ENCODE data around the gene PDLIM5. TPM values are rescaled to one million over a fixed set of nuclear protein-coding genes. Genes with fewer than 3 reads are reported as not detected.

Gene PDLIM5
- total RNA-seq, 8 experiments from 2014 or later: 11.9 to 71.2 (median 30.5) TPM

DNA sequence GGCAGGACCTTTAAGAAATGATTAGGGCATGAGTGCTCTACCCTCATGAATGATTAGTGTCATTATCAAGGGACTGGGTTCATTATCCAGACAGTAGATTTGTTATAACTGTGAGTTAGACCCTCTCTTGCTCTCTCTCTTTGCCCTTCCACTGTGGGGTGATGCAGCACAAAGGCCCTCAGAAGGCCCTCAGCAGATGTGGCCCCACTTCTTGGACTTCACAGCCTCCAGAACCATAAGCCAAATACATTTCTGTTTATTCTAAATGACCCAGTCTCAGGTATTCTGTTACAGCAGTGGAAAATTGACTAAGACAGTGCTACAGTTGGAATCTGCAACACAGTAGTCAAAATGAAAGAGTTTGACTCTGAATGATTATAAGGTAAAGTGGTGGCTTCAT is 17.2 kb upstream of the PDLIM5 start:
- in situ Hi-C loops (cut with MboI; ENCODE audit: low pct_unique_long_range_greater_than_20kb in 2 of 9, low sequenced_read_pairs in 9 of 9, unreplicated experiment in 9 of 9): loop anchor here in 1 of 9 experiments (25.0 kb wide), 1 partner anchor 153 kb away; no protein-coding TSS in a partner anchor
- no peak for ATAC-seq (replicated peaks in 6 of 8)
- H3K4me1 ChIP-seq (replicated peaks in 1 of 2): no peaks in the 10 kb centered on the region
- H3K4me3 ChIP-seq: no peak overlapping the region
- no peak overlapping the region for H3K27ac ChIP-seq

DNA sequence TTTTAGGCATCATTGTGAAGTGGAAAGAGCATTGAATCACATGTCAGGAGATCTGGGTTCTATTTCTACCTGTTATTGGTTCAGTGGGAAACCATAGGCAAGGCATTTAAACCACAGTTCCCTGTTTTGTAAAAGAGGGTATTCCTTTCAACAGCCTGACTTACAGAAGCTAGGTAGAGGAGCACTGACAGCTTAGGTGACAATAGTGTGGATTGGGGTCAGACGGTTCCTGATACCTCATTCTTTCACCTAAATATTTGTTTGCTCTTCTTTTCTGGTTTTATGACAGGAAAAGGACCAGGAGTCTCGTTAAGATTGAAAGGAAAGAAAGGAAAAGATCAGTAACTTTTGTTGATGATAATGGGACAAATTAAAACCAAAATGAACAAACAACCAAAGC is 15.9 kb upstream of the PDLIM5 start:
- Histone ChIP-seq H3K4me1 (replicated peaks in 1 of 2) (no peaks in the 10 kb centered on the region), H3K4me3 (no peak overlapping the region), H3K27ac (no peak overlapping the region)
- ATAC-seq (replicated peaks in 6 of 8): no peak
- WGBS, 10 experiments: 0 to 88% (median 43%) methylated on average over 1 to 2 of the region's 2 CpGs; no CpG with 5 or more reads in 1 of the 10 experiments
- in situ Hi-C loops (cut with MboI; ENCODE audit: low pct_unique_long_range_greater_than_20kb in 2 of 9, low sequenced_read_pairs in 9 of 9, unreplicated experiment in 9 of 9): loop anchor here in 1 of 9 experiments (25.0 kb wide), 1 partner anchor 151 kb away; no protein-coding TSS in a partner anchor

DNA sequence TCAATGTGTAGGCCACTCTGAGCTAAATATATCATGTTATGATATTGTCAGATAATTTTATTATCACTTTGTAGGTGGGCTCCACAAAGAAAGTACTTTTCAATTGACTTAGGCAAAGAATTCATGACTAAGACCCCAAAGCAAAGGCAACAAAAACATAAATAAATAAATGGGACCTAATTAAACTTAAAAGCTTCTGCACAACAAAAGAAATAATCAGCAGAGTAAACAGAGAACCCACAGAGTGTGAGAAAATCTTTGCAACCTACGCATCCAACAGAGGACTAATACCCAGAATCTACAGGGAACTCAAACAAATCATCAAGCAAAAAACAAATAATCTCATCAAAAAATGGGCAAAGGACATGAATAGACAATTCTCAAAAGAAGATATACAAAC is 15.2 kb upstream of the PDLIM5 start:
- no peak for ATAC-seq (replicated peaks in 6 of 8)
- in situ Hi-C loops (cut with MboI; ENCODE audit: low pct_unique_long_range_greater_than_20kb in 2 of 9, low sequenced_read_pairs in 9 of 9, unreplicated experiment in 9 of 9): loop anchor here in 1 of 9 experiments (25.0 kb wide), 1 partner anchor 151 kb away; no protein-coding TSS in a partner anchor
- H3K4me1 ChIP-seq (replicated peaks in 1 of 2): no peaks in the 10 kb centered on the region
- 71 to 100% (median 90%) methylated on average over 1 of the region's 1 CpG; no CpG with 5 or more reads in 2 of the 10 experiments for WGBS, 10 experiments
- H3K27ac ChIP-seq: no peak overlapping the region
- no peak overlapping the region for H3K4me3 ChIP-seq

DNA sequence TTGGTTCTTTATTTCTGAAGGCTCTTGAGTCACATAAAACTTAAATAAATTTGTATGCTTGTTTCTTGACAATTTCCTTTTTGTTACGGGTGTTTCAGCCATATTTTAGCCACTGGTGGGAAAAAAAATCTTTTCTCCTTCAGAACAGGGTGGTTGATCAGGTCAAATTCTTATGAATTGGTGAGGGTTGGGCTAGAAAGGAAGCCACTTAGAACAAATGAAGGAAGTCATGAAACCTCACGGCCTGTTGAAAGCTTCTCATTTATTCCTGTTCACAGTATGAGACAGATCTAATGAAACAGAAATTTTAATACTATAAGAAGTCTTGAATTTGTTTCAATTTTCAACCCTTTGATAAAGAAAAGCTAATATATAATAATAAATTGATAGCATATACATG is 12.1 kb upstream of the PDLIM5 start:
- WGBS, 10 experiments: 75 to 100% (median 87%) methylated on average over 1 to 2 of the region's 2 CpGs

DNA sequence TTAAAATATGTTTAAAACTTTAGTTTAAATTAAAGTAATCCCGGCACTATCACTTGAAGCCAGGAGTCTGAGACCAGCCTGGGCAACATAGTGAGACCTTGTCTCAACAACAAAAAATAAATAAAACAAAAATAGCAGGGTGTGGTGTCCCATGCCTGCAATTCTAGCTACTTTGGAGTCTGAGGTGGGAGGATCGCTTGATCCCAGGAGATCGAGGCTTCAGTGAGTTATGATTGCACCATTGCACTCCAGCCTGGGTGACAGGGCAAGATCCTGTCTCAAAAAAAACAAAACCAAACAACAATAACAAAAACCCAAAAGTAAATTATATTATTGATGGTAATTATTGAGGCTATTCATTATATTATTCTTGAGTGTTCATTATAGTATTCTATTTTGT is 9.9 kb upstream of the PDLIM5 start:
- WGBS, 10 experiments: 41 to 100% (median 86%) methylated on average over 1 to 3 of the region's 3 CpGs; no CpG with 5 or more reads in 1 of the 10 experiments

More for the DNA sequence above, 12.1 kb upstream of the PDLIM5 start:
- Histone ChIP-seq H3K4me3 (no peak overlapping the region), H3K27ac (no peak overlapping the region), H3K4me1 (replicated peaks in 1 of 2) (no peaks in the 10 kb centered on the region)
- no peak for ATAC-seq (replicated peaks in 6 of 8)
- in situ Hi-C loops (cut with MboI; ENCODE audit: low pct_unique_long_range_greater_than_20kb in 2 of 9, low sequenced_read_pairs in 9 of 9, unreplicated experiment in 9 of 9): loop anchor here in 1 of 9 experiments (25.0 kb wide), 1 partner anchor 148 kb away; no protein-coding TSS in a partner anchor

DNA sequence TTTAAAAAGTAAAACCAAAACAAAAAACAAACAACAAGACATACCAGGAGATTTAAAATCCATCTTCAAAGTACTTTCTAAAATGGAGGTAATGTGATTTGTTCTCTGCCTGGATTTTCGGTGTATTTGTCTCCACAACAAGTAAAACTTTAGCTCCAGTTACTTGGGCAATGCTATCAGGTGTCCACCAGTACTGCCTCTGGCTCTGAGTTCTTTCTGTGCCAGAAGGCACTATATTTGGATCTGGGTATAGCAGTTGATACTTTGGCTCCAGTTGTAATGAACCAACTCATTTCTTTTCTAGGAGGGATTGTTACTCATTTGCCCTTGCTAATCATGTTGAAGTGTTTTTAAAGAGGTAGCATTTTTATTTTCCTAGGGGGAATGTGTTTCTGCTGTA is 9.5 kb upstream of the PDLIM5 start:
- in situ Hi-C loops (cut with MboI; ENCODE audit: low pct_unique_long_range_greater_than_20kb in 2 of 9, low sequenced_read_pairs in 9 of 9, unreplicated experiment in 9 of 9): loop anchor here in 1 of 9 experiments (25.0 kb wide), 1 partner anchor 145 kb away; no protein-coding TSS in a partner anchor
- no peak for ATAC-seq (replicated peaks in 6 of 8)
- 70 to 100% (median 91%) methylated on average over 1 of the region's 1 CpG; no CpG with 5 or more reads in 4 of the 10 experiments for WGBS, 10 experiments
- Histone ChIP-seq H3K4me1 (replicated peaks in 1 of 2) (no peaks in the 10 kb centered on the region), H3K27ac (no peak overlapping the region), H3K4me3 (no peak overlapping the region)

More for the DNA sequence above, 9.9 kb upstream of the PDLIM5 start:
- ATAC-seq (replicated peaks in 6 of 8): no peak
- no peaks in the 10 kb centered on the region for H3K4me1 ChIP-seq (replicated peaks in 1 of 2)
- no peak overlapping the region for H3K4me3 ChIP-seq
- in situ Hi-C loops (cut with MboI; ENCODE audit: low pct_unique_long_range_greater_than_20kb in 2 of 9, low sequenced_read_pairs in 9 of 9, unreplicated experiment in 9 of 9): loop anchor here in 1 of 9 experiments (25.0 kb wide), 1 partner anchor 145 kb away; no protein-coding TSS in a partner anchor
- no peak overlapping the region for H3K27ac ChIP-seq

DNA sequence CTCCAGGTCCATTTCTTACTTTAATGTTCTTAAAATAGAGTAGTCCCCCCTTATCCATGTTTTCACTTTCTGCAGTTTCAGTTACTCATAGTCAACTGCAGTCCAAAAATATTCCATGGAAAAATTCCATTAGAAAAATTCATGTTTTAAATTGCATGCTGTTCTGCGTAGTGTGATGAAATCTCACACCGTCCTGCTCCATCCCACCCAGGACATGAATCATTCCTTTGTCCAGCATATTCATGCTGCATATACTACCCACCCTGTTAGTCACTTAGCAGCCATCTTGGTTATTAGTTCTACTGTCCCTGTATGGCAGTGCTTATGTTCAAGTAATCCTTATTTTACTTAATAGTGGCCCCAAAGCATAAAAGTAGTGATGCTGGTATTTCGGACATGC is 5.4 kb upstream of the PDLIM5 start:
- in situ Hi-C loops (cut with MboI; ENCODE audit: low pct_unique_long_range_greater_than_20kb in 2 of 9, low sequenced_read_pairs in 9 of 9, unreplicated experiment in 9 of 9): loop anchor here in 1 of 9 experiments (25.0 kb wide), 1 partner anchor 141 kb away; no protein-coding TSS in a partner anchor
- Histone ChIP-seq H3K27ac (no peak overlapping the region), H3K4me1 (replicated peaks in 1 of 2) (peaks cover 0 to 2% of the 10 kb centered on the region in 2 donors), H3K4me3 (no peak overlapping the region)
- ATAC-seq (replicated peaks in 6 of 8): peak in 4 of 8 experiments; percentile 18 to 98 (median 96)
- 0 to 100% (median 84%) methylated on average over 1 to 3 of the region's 3 CpGs for WGBS, 10 experiments

DNA sequence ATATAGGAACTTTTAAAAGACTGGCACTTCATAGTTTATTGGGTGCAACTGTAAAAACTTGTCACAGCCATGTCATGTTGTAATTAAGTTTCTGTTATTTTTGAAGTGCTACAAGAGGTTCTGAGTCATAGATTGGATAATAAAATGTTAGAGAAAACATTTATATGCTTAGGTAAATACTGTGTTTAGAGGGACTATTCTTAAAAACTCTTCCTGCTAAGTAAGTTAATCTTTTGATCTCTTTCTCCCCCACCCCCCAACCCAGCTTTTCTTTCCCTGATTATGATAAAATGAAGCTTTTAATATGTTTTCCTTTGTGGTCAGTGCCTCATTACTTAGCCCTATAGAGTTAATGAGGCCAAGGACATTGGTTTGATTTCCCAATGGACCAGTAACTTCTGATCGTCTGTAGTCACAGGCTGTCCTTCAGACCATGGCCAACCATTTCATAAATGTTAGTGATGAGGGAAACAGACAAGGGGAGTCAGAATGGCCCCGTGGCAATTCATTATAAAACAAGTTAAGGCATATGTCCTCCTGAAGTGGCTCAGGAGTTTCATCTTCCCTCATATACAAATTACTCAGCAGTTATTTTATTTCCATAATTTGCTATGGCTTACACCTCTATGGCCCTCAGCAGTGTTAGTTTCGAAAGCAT is 3.9 kb upstream of the PDLIM5 start:
- Histone ChIP-seq H3K4me1 (replicated peaks in 1 of 2) (peaks cover 0 to 4% of the 10 kb centered on the region in 2 donors), H3K4me3 (no peak overlapping the region), H3K27ac (no peak overlapping the region)
- in situ Hi-C loops (cut with MboI; ENCODE audit: low pct_unique_long_range_greater_than_20kb in 2 of 9, low sequenced_read_pairs in 9 of 9, unreplicated experiment in 9 of 9): loop anchor here in 1 of 9 experiments (25.0 kb wide), 1 partner anchor 139 kb away; no protein-coding TSS in a partner anchor
- ATAC-seq (replicated peaks in 6 of 8): no peak
- 50 to 100% (median 63%) methylated on average over 1 to 3 of the region's 3 CpGs; no CpG with 5 or more reads in 2 of the 10 experiments for WGBS, 10 experiments

DNA sequence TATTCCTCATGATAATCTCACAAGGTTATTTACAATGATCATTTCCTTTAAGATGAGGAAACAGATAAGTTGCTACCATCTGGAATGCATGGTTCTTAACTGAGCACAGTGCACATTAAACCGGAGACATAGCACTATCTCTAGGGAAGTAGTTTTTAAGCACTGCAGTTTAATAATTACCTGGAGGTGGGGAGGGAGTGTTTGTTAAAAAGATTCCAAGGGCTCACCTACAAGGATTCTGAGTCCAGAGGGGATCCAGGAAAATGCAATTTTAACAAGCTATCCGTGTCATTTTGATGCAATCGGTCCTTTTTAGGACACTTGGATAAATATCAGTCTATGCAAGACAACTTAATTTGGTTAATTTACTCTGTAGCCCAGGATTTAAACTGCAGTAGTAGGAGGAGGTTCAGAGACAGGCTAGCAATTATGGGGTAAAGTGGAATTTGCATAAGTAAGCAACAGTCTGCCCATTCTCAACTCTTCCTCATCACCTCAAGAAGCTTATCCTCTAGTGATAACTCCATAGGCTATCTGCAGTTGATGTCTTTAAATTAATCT is 2.8 kb upstream of the PDLIM5 start:
- in situ Hi-C loops (cut with MboI; ENCODE audit: low pct_unique_long_range_greater_than_20kb in 2 of 9, low sequenced_read_pairs in 9 of 9, unreplicated experiment in 9 of 9): loop anchor here in 1 of 9 experiments (25.0 kb wide), 1 partner anchor 138 kb away; no protein-coding TSS in a partner anchor
- Histone ChIP-seq H3K27ac (no peak overlapping the region), H3K4me3 (no peak overlapping the region), H3K4me1 (replicated peaks in 1 of 2) (peaks cover 8 to 10% of the 10 kb centered on the region in 2 donors)
- no peak for ATAC-seq (replicated peaks in 6 of 8)
- WGBS, 10 experiments: 79 to 100% (median 94%) methylated on average over 1 to 3 of the region's 3 CpGs; no CpG with 5 or more reads in 1 of the 10 experiments

DNA sequence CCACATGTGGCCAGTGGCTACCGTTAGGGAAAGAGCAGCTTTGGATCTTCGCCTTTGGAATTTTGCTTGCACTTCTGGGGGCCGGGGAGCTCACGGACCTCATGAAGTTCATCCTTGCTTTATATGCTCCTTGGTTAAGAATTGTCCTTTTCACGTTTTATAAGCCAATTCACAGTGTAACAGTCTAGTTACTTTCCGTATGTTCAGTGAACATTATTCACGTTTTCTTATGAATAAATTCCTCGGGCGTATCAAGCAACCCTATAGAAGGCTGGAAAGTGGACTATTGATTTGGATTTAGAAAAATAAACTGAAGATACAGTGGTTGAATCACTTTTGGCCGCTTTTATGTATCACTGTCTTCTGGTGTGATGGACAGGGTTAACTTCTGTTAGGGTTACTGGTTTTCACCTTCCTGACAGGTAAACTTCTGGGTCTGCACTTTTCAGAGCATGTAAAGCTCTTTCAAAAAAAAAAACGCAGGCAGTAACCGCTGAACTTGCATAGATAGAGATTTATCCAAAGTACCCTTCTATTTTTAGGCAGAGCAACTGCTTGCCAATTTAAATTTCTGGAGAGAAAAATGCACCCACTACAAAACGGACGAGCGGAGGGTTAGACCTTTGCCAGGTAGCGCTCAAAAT is 569 bp upstream of the PDLIM5 start:
- in situ Hi-C loops (cut with MboI; ENCODE audit: low pct_unique_long_range_greater_than_20kb in 2 of 9, low sequenced_read_pairs in 9 of 9, unreplicated experiment in 9 of 9): no loop called here
- 0 to 62% (median 20%) methylated on average over 3 to 12 of the region's 16 CpGs for WGBS, 10 experiments
- ATAC-seq (replicated peaks in 6 of 8): peak in 2 of 8 experiments; percentile 0
- Histone ChIP-seq H3K4me1 (replicated peaks in 1 of 2) (peaks cover 8 to 14% of the 10 kb centered on the region in 2 donors), H3K27ac (no peak overlapping the region), H3K4me3 (peak overlapping the region; percentile 58 to 99 (median 87))

DNA sequence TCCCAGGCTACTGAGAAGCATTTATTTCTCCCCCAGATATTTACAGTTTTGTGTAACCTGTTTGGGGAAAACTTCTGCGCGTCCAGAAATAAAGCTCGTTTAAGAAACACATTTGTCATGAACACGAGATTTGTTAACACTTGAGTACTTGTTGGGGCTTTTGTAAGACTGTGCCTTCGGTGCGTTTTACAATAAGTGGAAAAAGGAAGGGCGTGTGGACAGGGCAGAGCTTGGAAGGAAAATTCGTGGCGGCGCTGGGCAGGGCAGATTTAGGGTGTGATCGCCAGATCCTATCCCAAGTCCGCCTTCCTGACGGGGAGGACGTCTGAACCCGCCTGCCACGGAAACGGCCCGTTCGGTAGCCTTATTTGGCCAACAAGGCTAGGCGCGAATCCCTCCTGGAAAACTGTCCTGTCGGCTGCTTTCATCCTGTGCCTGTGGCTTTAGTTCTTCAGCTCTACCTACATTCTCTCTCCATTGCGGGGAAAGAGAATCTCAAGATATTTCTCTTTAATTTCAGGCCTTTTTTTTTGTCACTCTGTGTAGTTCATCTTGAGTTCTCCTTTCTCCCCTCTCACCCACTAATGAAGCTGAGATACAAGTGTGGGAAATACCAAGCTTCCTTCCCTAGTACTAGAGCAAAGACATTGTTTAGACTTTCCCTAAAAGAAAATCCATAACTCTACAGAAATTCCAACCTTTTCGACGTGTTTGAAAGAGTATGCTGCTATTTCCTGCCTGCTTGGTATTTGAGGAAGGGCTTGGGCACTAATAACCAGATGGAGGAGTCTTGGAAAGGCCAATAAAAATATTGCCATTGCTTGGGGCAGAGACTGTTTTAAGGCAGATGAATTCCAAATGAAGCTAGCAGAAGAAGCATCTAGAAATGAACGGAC is 982 bp downstream of the PDLIM5 start:
- in situ Hi-C loops (cut with MboI; ENCODE audit: low pct_unique_long_range_greater_than_20kb in 2 of 9, low sequenced_read_pairs in 9 of 9, unreplicated experiment in 9 of 9): no loop called here
- WGBS, 10 experiments: 0 to 5% (median 1%) methylated on average over 3 to 24 of the region's 26 CpGs; no CpG with 5 or more reads in 1 of the 10 experiments
- H3K4me3 ChIP-seq: peak overlapping the region; percentile 58 to 99 (median 87)
- peak; percentile 3 to 74 (median 13) for ATAC-seq (replicated peaks in 6 of 8)
- H3K27ac ChIP-seq: no peak overlapping the region
- peaks cover 12 to 21% of the 10 kb centered on the region in 2 donors for H3K4me1 ChIP-seq (replicated peaks in 1 of 2)

DNA sequence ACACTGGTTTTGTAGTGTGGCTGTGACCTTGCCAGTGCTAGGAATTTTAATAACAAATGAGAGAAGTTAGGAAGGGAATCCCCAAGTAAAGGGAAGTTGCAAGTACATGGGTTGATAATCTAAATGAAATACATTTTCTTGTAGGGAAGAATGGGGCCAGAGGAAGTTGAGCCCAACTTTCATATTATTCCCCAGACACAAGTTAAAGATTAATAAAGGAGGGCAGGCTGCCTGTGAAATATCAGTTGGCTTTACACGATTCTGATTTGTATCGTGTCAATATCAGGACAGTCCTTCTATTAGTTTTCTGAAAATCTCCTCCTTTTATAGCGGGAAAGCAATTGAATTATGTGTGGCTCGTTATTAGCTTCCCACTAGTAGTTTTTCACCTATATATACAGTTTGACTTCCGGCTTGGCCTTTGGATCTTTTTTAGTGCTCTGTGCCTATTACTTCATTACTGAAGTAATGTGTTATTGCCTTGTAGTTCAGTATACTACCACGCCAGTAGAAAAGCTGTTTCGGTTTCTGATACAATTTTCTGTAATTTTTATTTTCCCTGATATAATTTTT is 1.7 kb downstream of the PDLIM5 start:
- peak overlapping the region in 4 of 5 donors; percentile 58 to 98 (median 86) for H3K4me3 ChIP-seq
- H3K4me1 ChIP-seq (replicated peaks in 1 of 2): peaks cover 14 to 27% of the 10 kb centered on the region in 2 donors
- in situ Hi-C loops (cut with MboI; ENCODE audit: low pct_unique_long_range_greater_than_20kb in 2 of 9, low sequenced_read_pairs in 9 of 9, unreplicated experiment in 9 of 9): no loop called here
- ATAC-seq (replicated peaks in 6 of 8): no peak
- no peak overlapping the region for H3K27ac ChIP-seq
- 3 to 76% (median 37%) methylated on average over 5 to 7 of the region's 7 CpGs for WGBS, 10 experiments
